H1 (cell line): ENCODE data around the gene ANKRD65. TPM values are rescaled to one million over a fixed set of nuclear protein-coding genes. Genes with fewer than 3 reads are reported as not detected.
A peak's percentile ranks its signal among the peaks of the same experiment; 100 is the strongest.

Source experiments
- CBX8 ChIP-seq: fragments of 300-800, 300-1000 bp; sonication (generic); IDR thresholded peaks from 2 replicates; pipeline ENCODE4 v1.7.1; 2016; ENCODE audit warnings: low read depth, low read length, borderline replicate concordance
- CHD2 ChIP-seq: IDR thresholded peaks from 2 replicates; pipeline ENCODE4 v1.6.1; 2012; ENCODE audit warnings: low read length, improper control_type of control experiment
- CHD7 ChIP-seq: fragments of 300-600 bp; sonication (generic); IDR thresholded peaks from 2 replicates; pipeline ENCODE4 v1.7.1; 2012; ENCODE audit warnings: low read length, moderate library complexity, mild to moderate bottlenecking, inconsistent platforms; ENCODE audit not compliant: insufficient replicate concordance
- GABPA ChIP-seq: IDR thresholded peaks from 2 replicates; pipeline ENCODE4 v1.6.1; 2011; ENCODE audit warnings: mild to moderate bottlenecking, low read length, moderate library complexity, borderline replicate concordance; ENCODE audit not compliant: insufficient read depth
- GTF2F1 ChIP-seq: IDR thresholded peaks from 2 replicates; pipeline ENCODE4 v1.6.1; 2012; ENCODE audit warnings: low read depth, low read length, improper control_type of control experiment, borderline replicate concordance
- JUN ChIP-seq: IDR thresholded peaks from 2 replicates; pipeline ENCODE4 v1.6.1; 2011; ENCODE audit warnings: low read depth, mild to moderate bottlenecking, improper control_type of control experiment, low read length
- POLR2AphosphoS5 ChIP-seq: IDR thresholded peaks from 2 replicates; pipeline ENCODE4 v1.6.1; 2011; ENCODE audit warnings: low read depth, low read length
- SAP30 ChIP-seq: fragments of 300-600 bp; sonication (generic); IDR thresholded peaks from 2 replicates; pipeline ENCODE4 v1.7.1; 2012; ENCODE audit warnings: low read length, moderate library complexity, mild to moderate bottlenecking, inconsistent platforms; ENCODE audit not compliant: insufficient read depth, insufficient replicate concordance
- polyA plus RNA-seq, 7 experiments: library from polyadenylated mRNA; depleted of rRNA in 3 of 7; stranded (reverse) in 5 of 7; unstranded in 2 of 7; fragments of >200 nt in 5 of 7; fragments of 200-250 nt in 2 of 7; gene quantifications; 1 replicate in 5 of 7; 2 replicates in 1 of 7; 4 replicates in 1 of 7; pipeline versions ENCODE4 v1.2.1 to v1.2.3, GENCODE V29; 2011 to 2013; ENCODE audit warnings: missing spikeins in 2 of 7, mixed read lengths in 2 of 7
- total RNA-seq: library from RNA; stranded (reverse); fragmentation: NEBNext Ultra II Directional; extraction: Animal tissue kit (Norgen Biotek cat#: 25700); gene quantifications from 2 replicates; pipeline ENCODE4 v1.2.1, GENCODE V29; 2021
- TF ChIP-seq, protein P1 (sequence below): IDR thresholded peaks from 2 replicates; pipeline ENCODE4 v1.6.1; 2011; ENCODE audit warnings: low read depth, mild to moderate bottlenecking, low read length; ENCODE audit not compliant: insufficient read depth

ANKRD65 gene
- total and polyA plus RNA-seq, 2 of the 8 experiments (the other 6 are each of a cell fraction or from before 2014, with no cell fraction given): 1.8 to 2.0 TPM

DNA sequence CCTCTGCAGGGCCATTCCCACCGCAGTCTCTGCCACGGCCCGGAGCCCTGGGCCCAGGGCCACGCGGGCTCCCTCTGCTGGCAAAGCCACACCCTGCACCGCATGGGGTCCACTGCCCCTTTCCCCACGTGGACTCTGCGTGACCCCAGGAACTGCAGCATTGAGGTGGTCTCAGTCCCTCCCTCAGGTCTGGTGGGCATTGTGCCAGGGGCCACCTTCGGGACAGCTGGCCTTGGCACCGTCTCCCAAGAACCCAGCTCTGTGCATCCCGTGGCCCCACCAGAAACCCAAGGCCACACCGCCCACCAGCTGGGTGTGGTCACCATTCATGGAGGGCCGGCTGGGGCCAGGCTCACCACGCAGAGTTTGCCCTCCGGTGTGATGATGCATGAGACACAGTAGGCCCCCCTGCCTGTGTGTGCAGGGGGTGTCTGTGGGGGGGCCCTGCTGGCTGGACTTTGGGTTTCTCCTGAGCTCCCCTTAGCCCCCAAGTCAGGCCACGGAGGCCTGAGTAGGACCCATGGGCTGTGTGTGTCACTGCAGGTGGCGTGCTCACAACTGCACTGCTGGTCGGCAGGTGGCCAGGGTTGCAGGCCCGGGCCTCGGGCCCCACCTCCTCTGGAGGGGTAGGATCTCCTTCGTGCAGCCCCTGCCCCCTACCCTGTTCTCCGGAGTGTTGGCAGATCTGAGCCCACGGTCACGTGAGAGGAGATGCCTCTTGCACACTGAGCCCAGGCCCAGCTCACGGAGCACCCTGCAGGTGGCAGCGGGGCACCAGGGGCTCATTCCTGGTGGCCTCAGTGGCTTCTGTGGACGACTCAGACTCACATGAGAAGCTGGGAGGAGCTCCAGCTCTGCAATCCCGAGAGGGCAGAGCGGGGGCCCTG lies 20.2 kb upstream of the ANKRD65 start (continued):
- no peak for TF ChIP-seq GTF2F1
- no peak for TF ChIP-seq JUN
- peak; percentile 77; the same call in 1 of the 2 replicates for TF ChIP-seq GABPA
- TF ChIP-seq CBX8: no peak
- no peak for TF ChIP-seq SAP30
- TF ChIP-seq, protein P1, sequence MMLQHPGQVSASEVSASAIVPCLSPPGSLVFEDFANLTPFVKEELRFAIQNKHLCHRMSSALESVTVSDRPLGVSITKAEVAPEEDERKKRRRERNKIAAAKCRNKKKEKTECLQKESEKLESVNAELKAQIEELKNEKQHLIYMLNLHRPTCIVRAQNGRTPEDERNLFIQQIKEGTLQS: 0 out of 2 replicates have a peak, but pooled peaks have one; percentile 9
- no peak for TF ChIP-seq POLR2AphosphoS5
- no peak for TF ChIP-seq CHD2
- no peak for TF ChIP-seq CHD7
